ENCODE data around the gene KDM4B. TPM values are rescaled to one million over a fixed set of nuclear protein-coding genes. Genes with fewer than 3 reads are reported as not detected.

KDM4B gene
- total and polyA plus RNA-seq, 2 of the 8 experiments (the other 6 are each of a cell fraction or from before 2014, with no cell fraction given), result 12.0 to 31.9 TPM

DNA sequence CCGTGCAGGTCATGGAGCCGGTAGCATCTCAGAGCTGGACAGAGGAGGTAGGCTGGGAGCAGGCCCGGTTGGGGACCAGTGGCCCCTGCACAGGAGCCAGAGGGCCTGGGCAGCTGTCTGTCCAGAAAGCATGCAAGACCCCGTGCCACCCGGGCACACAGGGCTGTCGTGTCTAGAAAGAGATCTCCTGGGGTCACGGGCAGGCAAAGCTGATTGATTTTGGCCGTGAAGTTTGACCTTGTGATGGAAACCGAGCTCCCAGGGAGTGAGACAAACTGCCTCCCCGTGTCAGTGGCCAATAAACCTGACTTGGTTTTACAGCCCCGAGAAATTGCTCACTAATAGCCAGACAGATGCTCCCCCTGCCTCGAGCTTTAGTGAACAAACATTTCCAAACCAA, 98.8 kb downstream of the KDM4B start (continued):
- TF ChIP-seq CHD7 (IDR thresholded peaks at IDR 0.05; ENCODE audit: insufficient replicate concordance, low read length) (no peak), SP4 (IDR thresholded peaks at IDR 0.05; ENCODE audit: low read length) (no peak), ZNF274 (IDR thresholded peaks at IDR 0.05; ENCODE audit: borderline replicate concordance, extremely low read depth, low read length) (no peak), CHD1 (IDR thresholded peaks at IDR 0.05; ENCODE audit: low read depth, low read length) (no peak), CEBPB (IDR thresholded peaks at IDR 0.05; ENCODE audit: low read depth, low read length) (no peak), MAFK (IDR thresholded peaks at IDR 0.05; ENCODE audit: low read depth, low read length) (no peak), SIRT6 (IDR thresholded peaks at IDR 0.05; ENCODE audit: low read length) (no peak), POLR2A (IDR thresholded peaks at IDR 0.05; ENCODE audit: control extremely low read depth in 1 of 2, low read depth in 2 of 2, low read length in 2 of 2) (no peak), POU5F1 (IDR thresholded peaks at IDR 0.05; ENCODE audit: low read depth, low read length) (no peak)
- TF ChIP-seq, protein P1, sequence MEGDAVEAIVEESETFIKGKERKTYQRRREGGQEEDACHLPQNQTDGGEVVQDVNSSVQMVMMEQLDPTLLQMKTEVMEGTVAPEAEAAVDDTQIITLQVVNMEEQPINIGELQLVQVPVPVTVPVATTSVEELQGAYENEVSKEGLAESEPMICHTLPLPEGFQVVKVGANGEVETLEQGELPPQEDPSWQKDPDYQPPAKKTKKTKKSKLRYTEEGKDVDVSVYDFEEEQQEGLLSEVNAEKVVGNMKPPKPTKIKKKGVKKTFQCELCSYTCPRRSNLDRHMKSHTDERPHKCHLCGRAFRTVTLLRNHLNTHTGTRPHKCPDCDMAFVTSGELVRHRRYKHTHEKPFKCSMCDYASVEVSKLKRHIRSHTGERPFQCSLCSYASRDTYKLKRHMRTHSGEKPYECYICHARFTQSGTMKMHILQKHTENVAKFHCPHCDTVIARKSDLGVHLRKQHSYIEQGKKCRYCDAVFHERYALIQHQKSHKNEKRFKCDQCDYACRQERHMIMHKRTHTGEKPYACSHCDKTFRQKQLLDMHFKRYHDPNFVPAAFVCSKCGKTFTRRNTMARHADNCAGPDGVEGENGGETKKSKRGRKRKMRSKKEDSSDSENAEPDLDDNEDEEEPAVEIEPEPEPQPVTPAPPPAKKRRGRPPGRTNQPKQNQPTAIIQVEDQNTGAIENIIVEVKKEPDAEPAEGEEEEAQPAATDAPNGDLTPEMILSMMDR (IDR thresholded peaks at IDR 0.05; ENCODE audit: control extremely low read depth in 1 of 3, insufficient read depth in 1 of 3, low read depth in 1 of 3, low read length in 3 of 3), result no peak
